CD4-positive, alpha-beta T cell treated with Interleukin-21 for 1 hour (primary cell): ENCODE results near the gene MEIKIN.
"Not testable (repeated sequence)": the region's sequence is repeated elsewhere in the genome, so short reads cannot be mapped to it uniquely, and the experiment has no call there.

ENCODE experiments used
- DNase-seq: peaks from one replicate; pipeline ENCODE4 v3.0.0-alpha.2; 2020

Gene MEIKIN

GRCh38 chr5:131796793-131797693 is 148.4 kb downstream of the MEIKIN start, which contains the start of gene FNIP1:
Gene FNIP1, minus strand, starts transcription at chr5:131797017. Its CDS starts 96 bp downstream, at chr5:131796921.
- DNase-seq = peak; percentile 97

- peak; percentile 38 for DNase-seq
These were observed 149.3 kb downstream of the MEIKIN start for GRCh38 chr5:131795879-131796792.

GRCh38 chr5:131795228-131795627 is 150.2 kb downstream of the MEIKIN start:
- no peak for DNase-seq

GRCh38 chr5:131794586-131794985 is 150.9 kb downstream of the MEIKIN start:
- DNase-seq = no peak

GRCh38 chr5:131792896-131793295 is 152.6 kb downstream of the MEIKIN start:
- DNase-seq = no peak

GRCh38 chr5:131791866-131792265 is 153.6 kb downstream of the MEIKIN start:
- no peak for DNase-seq

GRCh38 chr5:131790550-131790949 is 154.9 kb downstream of the MEIKIN start:
- DNase-seq = no peak

- no peak for DNase-seq
These were observed 155.7 kb downstream of the MEIKIN start for GRCh38 chr5:131789765-131790164.

GRCh38 chr5:131787736-131788135 is 157.7 kb downstream of the MEIKIN start:
- no peak for DNase-seq

- no peak for DNase-seq
These were observed 158.4 kb downstream of the MEIKIN start for GRCh38 chr5:131786900-131787692.

GRCh38 chr5:131786036-131786435 is 159.4 kb downstream of the MEIKIN start:
- DNase-seq = no peak

GRCh38 chr5:131783874-131784273 is 161.6 kb downstream of the MEIKIN start:
- no peak for DNase-seq

GRCh38 chr5:131783357-131783756 is 162.1 kb downstream of the MEIKIN start:
- DNase-seq = no peak

GRCh38 chr5:131782717-131783116 is 162.7 kb downstream of the MEIKIN start:
- no peak for DNase-seq

GRCh38 chr5:131778141-131778540 is 167.3 kb downstream of the MEIKIN start:
- DNase-seq = not testable (repeated sequence)

- no peak for DNase-seq
These were observed 169.0 kb downstream of the MEIKIN start for GRCh38 chr5:131776450-131776849.

GRCh38 chr5:131774652-131775367 is 170.7 kb downstream of the MEIKIN start:
- DNase-seq = no peak

- DNase-seq = no peak
These were observed 171.7 kb downstream of the MEIKIN start for GRCh38 chr5:131773805-131774204.

GRCh38 chr5:131771692-131772091 is 173.8 kb downstream of the MEIKIN start:
- no peak for DNase-seq

GRCh38 chr5:131769961-131770360 is 175.5 kb downstream of the MEIKIN start:
- DNase-seq = no peak

GRCh38 chr5:131769336-131769735 is 176.1 kb downstream of the MEIKIN start:
- DNase-seq = no peak

- DNase-seq = no peak
These were observed 177.6 kb downstream of the MEIKIN start for GRCh38 chr5:131767891-131768290.
